Measurements from ENCODE around the gene BMP15.

The BMP15 gene

DNA sequence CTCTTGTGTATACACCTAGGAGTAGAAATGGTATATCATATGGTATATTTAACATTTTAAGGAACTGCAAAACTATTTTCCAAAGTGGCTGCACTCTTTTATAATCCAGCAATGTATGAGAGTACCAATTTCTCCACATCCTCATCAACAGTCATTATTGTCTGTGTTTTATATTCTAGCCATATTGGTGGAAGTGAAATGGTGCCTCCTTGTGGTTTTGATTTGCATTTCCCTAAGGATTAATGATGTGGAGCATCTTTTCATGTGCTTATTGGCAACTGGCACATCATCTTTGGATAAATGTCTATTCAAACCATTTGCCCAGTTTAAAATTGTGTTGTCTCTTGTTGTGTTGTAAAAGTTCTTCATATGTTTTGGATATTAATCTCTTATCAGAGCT lies 9.6 kb downstream of the BMP15 start:
- DNase-seq (ENCODE audit: low read depth), result no peak
- H3K4me3 ChIP-seq (ENCODE audit: low read depth, low read length), result no peak overlapping the region
- TF ChIP-seq, protein P1, sequence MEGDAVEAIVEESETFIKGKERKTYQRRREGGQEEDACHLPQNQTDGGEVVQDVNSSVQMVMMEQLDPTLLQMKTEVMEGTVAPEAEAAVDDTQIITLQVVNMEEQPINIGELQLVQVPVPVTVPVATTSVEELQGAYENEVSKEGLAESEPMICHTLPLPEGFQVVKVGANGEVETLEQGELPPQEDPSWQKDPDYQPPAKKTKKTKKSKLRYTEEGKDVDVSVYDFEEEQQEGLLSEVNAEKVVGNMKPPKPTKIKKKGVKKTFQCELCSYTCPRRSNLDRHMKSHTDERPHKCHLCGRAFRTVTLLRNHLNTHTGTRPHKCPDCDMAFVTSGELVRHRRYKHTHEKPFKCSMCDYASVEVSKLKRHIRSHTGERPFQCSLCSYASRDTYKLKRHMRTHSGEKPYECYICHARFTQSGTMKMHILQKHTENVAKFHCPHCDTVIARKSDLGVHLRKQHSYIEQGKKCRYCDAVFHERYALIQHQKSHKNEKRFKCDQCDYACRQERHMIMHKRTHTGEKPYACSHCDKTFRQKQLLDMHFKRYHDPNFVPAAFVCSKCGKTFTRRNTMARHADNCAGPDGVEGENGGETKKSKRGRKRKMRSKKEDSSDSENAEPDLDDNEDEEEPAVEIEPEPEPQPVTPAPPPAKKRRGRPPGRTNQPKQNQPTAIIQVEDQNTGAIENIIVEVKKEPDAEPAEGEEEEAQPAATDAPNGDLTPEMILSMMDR (IDR thresholded peaks at IDR 0.05; ENCODE audit: insufficient read depth, low read depth, low read length, missing control alignments), result no peak

GRCh38 chrX:50927127-50927526 lies 16.6 kb downstream of the BMP15 start:
- no peak for DNase-seq (ENCODE audit: low read depth)

DNA sequence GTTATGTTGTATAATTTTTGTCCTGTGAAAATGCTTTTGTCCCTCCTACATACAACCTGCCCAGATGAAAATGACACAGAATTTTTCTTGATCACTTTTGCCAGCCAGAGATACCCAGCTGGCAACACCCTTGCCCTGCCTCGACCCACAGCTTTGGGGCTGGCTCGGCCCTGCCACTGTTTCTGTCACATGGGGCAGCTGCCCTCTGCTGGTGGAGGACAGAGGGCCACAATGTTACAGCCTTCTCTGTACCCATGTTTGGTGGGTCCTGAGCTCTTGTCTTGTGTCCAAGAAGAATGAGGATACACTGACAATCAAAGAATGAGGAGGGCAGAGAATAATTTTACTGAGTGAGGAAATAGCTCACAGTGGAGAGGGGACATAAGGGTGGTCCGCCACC lies 31.1 kb downstream of the BMP15 start:
- H3K4me3 ChIP-seq (ENCODE audit: low read depth, low read length), result no peak overlapping the region

More at GRCh38 chrX:50927127-50927526, 16.6 kb downstream of the BMP15 start:
- H3K4me3 ChIP-seq (ENCODE audit: low read depth, low read length), result no peak overlapping the region
- TF ChIP-seq, protein P1 (IDR thresholded peaks at IDR 0.05; ENCODE audit: insufficient read depth, low read depth, low read length, missing control alignments), result no peak

GRCh38 chrX:50942471-50942870 lies 31.9 kb downstream of the BMP15 start:
- no peak for DNase-seq (ENCODE audit: low read depth)
- TF ChIP-seq, protein P1 (IDR thresholded peaks at IDR 0.05; ENCODE audit: insufficient read depth, low read depth, low read length, missing control alignments), result no peak
- H3K4me3 ChIP-seq (ENCODE audit: low read depth, low read length), result no peak overlapping the region

More for the DNA sequence above, 31.1 kb downstream of the BMP15 start:
- TF ChIP-seq, protein P1 (IDR thresholded peaks at IDR 0.05; ENCODE audit: insufficient read depth, low read depth, low read length, missing control alignments), result peak; percentile 26
- DNase-seq (ENCODE audit: low read depth), result peak; percentile 1

DNA sequence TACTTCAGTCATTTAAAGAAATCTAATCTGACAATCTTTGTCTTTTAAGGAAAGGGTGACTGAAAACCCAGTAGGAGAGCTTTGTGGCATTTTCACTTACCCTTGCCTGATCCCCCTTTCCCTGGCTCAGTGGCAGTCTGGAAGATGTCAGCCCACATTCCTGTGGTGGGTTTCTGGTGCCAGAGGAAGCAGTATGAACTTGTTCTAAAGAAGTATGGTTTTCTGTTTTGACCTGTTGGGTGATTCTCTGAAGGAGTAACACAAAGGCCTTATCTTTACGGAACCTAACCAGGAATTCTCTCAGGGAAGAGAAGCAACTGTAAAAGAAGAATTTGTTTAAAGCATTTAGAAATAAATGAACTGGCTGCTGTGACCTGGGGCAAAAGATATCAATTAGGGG lies 41.9 kb downstream of the BMP15 start:
- TF ChIP-seq, protein P1 (IDR thresholded peaks at IDR 0.05; ENCODE audit: insufficient read depth, low read depth, low read length, missing control alignments), result no peak
- no peak for DNase-seq (ENCODE audit: low read depth)
- no peak overlapping the region for H3K4me3 ChIP-seq (ENCODE audit: low read depth, low read length)

DNA sequence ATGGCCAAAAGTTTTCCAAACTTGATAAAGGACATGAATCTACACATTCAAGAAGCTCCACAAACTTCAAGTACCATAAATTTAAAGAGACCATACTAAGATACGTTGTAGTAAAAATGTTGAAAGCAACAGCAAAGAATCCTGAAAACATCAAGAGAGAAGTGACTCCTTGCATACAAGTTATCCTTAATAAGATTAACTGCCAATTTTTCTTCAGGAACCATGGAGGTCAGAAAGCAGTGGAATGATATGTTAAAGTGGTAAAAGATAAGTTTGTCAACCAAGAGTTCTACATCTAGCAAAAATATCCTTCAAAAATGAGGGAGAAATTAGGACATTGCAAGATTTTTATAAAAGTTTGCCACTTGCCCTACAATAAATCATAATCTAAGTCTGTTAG lies 43.3 kb downstream of the BMP15 start:
- no peak overlapping the region for H3K4me3 ChIP-seq (ENCODE audit: low read depth, low read length)
- TF ChIP-seq, protein P1 (IDR thresholded peaks at IDR 0.05; ENCODE audit: insufficient read depth, low read depth, low read length, missing control alignments), result no peak
- DNase-seq (ENCODE audit: low read depth), result no peak

- no peak overlapping the region for H3K4me3 ChIP-seq (ENCODE audit: low read depth, low read length)
- no peak for DNase-seq (ENCODE audit: low read depth)
- TF ChIP-seq, protein P1 (IDR thresholded peaks at IDR 0.05; ENCODE audit: insufficient read depth, low read depth, low read length, missing control alignments), result no peak
Observed at GRCh38 chrX:50962156-50962555, 51.6 kb downstream of the BMP15 start.
